SJCRH30 (cell line): ENCODE results near the gene ASXL2. TPM values are rescaled to one million over a fixed set of nuclear protein-coding genes. Genes with fewer than 3 reads are reported as not detected.
"Not testable (repeated sequence)": the region's sequence is repeated elsewhere in the genome, so short reads cannot be mapped to it uniquely, and the experiment has no call there.

Experiments
- DNase-seq, 2 experiments: peaks; one replicate each; pipeline ENCODE4 v3.0.0-alpha.2; 2015 to 2020
- H3K27ac ChIP-seq: fragments of 250-450 bp; sonication (Bioruptor Pico); 2 replicates; pipeline ENCODE4 v1.5.1; 2020; ENCODE audit warnings: mild to moderate bottlenecking, moderate library complexity
- H3K27me3 ChIP-seq: fragments of 250-450 bp; sonication (Bioruptor Pico); 2 replicates; pipeline ENCODE4 v1.5.1; 2020; ENCODE audit warnings: mild to moderate bottlenecking, moderate library complexity
- H3K36me3 ChIP-seq: fragments of 250-450 bp; sonication (Bioruptor Pico); 2 replicates; pipeline ENCODE4 v1.5.1; 2020; ENCODE audit warnings: mild to moderate bottlenecking, moderate library complexity
- H3K4me1 ChIP-seq: fragments of 250-450 bp; sonication (Bioruptor Pico); 2 replicates; pipeline ENCODE4 v1.5.1; 2020; ENCODE audit warnings: mild to moderate bottlenecking, moderate library complexity
- H3K4me3 ChIP-seq: fragments of 250-450 bp; sonication (Bioruptor Pico); 2 replicates; pipeline ENCODE4 v1.5.1; 2020; ENCODE audit warnings: mild to moderate bottlenecking, moderate library complexity
- H3K9me3 ChIP-seq: fragments of 250-450 bp; sonication (Bioruptor Pico); replicated peaks from 2 replicates; pipeline ENCODE4 v1.5.1; 2020; ENCODE audit warnings: mild to moderate bottlenecking, moderate library complexity
- total RNA-seq: library from RNA; depleted of rRNA; stranded (reverse); fragments of >200 nt; shearing (Covaris generic); gene quantifications from 2 replicates; pipeline ENCODE4 v1.2.3, GENCODE V29; 2014

Gene ASXL2
- total RNA-seq, 1 experiment from 2014 or later, result 26.7 TPM

- no peak overlapping the region for H3K27ac ChIP-seq
- no peaks in the 10 kb centered on the region for H3K4me1 ChIP-seq
- no peaks in the 10 kb centered on the region for H3K9me3 ChIP-seq
- DNase-seq, result no peak
- H3K27me3 ChIP-seq, result no peaks in the 10 kb centered on the region
- no peak overlapping the region for H3K4me3 ChIP-seq
- H3K36me3 ChIP-seq, result peaks cover 17% of the 10 kb centered on the region
Measured at GRCh38 chr2:25832897-25833296, 45.4 kb downstream of the ASXL2 start.

GRCh38 chr2:25831746-25832449, 46.4 kb downstream of the ASXL2 start:
- Histone ChIP-seq H3K36me3 (peaks cover 17% of the 10 kb centered on the region), H3K27me3 (no peaks in the 10 kb centered on the region), H3K9me3 (no peaks in the 10 kb centered on the region), H3K4me3 (no peak overlapping the region), H3K27ac (no peak overlapping the region), H3K4me1 (no peaks in the 10 kb centered on the region)
- DNase-seq, result no peak

GRCh38 chr2:25829828-25830227, 48.5 kb downstream of the ASXL2 start:
- Histone ChIP-seq H3K9me3 (no peaks in the 10 kb centered on the region), H3K4me3 (no peak overlapping the region), H3K4me1 (no peaks in the 10 kb centered on the region), H3K36me3 (peaks cover 12% of the 10 kb centered on the region), H3K27ac (no peak overlapping the region), H3K27me3 (no peaks in the 10 kb centered on the region)
- no peak for DNase-seq

GRCh38 chr2:25829377-25829704, 48.9 kb downstream of the ASXL2 start:
- H3K36me3 ChIP-seq, result peaks cover 10% of the 10 kb centered on the region
- H3K9me3 ChIP-seq, result no peaks in the 10 kb centered on the region
- H3K27me3 ChIP-seq, result no peaks in the 10 kb centered on the region
- no peaks in the 10 kb centered on the region for H3K4me1 ChIP-seq
- DNase-seq, result no peak
- no peak overlapping the region for H3K27ac ChIP-seq
- no peak overlapping the region for H3K4me3 ChIP-seq

- H3K36me3 ChIP-seq, result peaks cover 10% of the 10 kb centered on the region
- DNase-seq, H3K27me3 ChIP-seq, H3K4me1 ChIP-seq, H3K4me3 ChIP-seq, H3K27ac ChIP-seq, H3K9me3 ChIP-seq: not testable (repeated sequence)
Measured at GRCh38 chr2:25828532-25829376, 49.5 kb downstream of the ASXL2 start.

- no peaks in the 10 kb centered on the region for H3K4me1 ChIP-seq
- no peak for DNase-seq
- H3K27ac ChIP-seq, result no peak overlapping the region
- H3K36me3 ChIP-seq, result no peaks in the 10 kb centered on the region
- H3K4me3 ChIP-seq, result no peak overlapping the region
- no peaks in the 10 kb centered on the region for H3K9me3 ChIP-seq
- no peaks in the 10 kb centered on the region for H3K27me3 ChIP-seq
Measured at GRCh38 chr2:25825238-25825637, 53.0 kb downstream of the ASXL2 start.

GRCh38 chr2:25824718-25825117, 53.6 kb downstream of the ASXL2 start:
- H3K36me3 ChIP-seq, result no peaks in the 10 kb centered on the region
- no peaks in the 10 kb centered on the region for H3K4me1 ChIP-seq
- no peaks in the 10 kb centered on the region for H3K27me3 ChIP-seq
- no peak for DNase-seq
- H3K4me3 ChIP-seq, result no peak overlapping the region
- H3K9me3 ChIP-seq, result no peaks in the 10 kb centered on the region
- H3K27ac ChIP-seq, result no peak overlapping the region

- H3K27me3 ChIP-seq, result no peaks in the 10 kb centered on the region
- no peaks in the 10 kb centered on the region for H3K4me1 ChIP-seq
- H3K27ac ChIP-seq, result no peak overlapping the region
- H3K4me3 ChIP-seq, result no peak overlapping the region
- DNase-seq, result no peak
- H3K36me3 ChIP-seq, result no peaks in the 10 kb centered on the region
- no peaks in the 10 kb centered on the region for H3K9me3 ChIP-seq
Measured at GRCh38 chr2:25824216-25824615, 54.1 kb downstream of the ASXL2 start.

- Histone ChIP-seq H3K27ac (no peak overlapping the region), H3K4me1 (no peaks in the 10 kb centered on the region), H3K4me3 (no peak overlapping the region), H3K9me3 (no peaks in the 10 kb centered on the region), H3K36me3 (no peaks in the 10 kb centered on the region), H3K27me3 (no peaks in the 10 kb centered on the region)
- no peak for DNase-seq
Measured at GRCh38 chr2:25822190-25823117, 55.8 kb downstream of the ASXL2 start.

- no peaks in the 10 kb centered on the region for H3K4me1 ChIP-seq
- no peak overlapping the region for H3K4me3 ChIP-seq
- no peaks in the 10 kb centered on the region for H3K36me3 ChIP-seq
- H3K27me3 ChIP-seq, result no peaks in the 10 kb centered on the region
- H3K9me3 ChIP-seq, result no peaks in the 10 kb centered on the region
- DNase-seq, result peak in 1 of 2 experiments; percentile 29
- H3K27ac ChIP-seq, result no peak overlapping the region
Measured at GRCh38 chr2:25821225-25822056, 56.8 kb downstream of the ASXL2 start.

- no peak for DNase-seq
- Histone ChIP-seq H3K36me3 (no peaks in the 10 kb centered on the region), H3K4me3 (no peak overlapping the region), H3K4me1 (no peaks in the 10 kb centered on the region), H3K9me3 (no peaks in the 10 kb centered on the region), H3K27me3 (no peaks in the 10 kb centered on the region), H3K27ac (no peak overlapping the region)
Measured at GRCh38 chr2:25819597-25820039, 58.7 kb downstream of the ASXL2 start.

- Histone ChIP-seq H3K27ac (no peak overlapping the region), H3K9me3 (no peaks in the 10 kb centered on the region), H3K36me3 (no peaks in the 10 kb centered on the region), H3K4me1 (peaks cover 8% of the 10 kb centered on the region), H3K4me3 (no peak overlapping the region), H3K27me3 (no peaks in the 10 kb centered on the region)
- DNase-seq, result no peak
Measured at GRCh38 chr2:25817630-25818029, 60.7 kb downstream of the ASXL2 start.

- DNase-seq, result no peak
- Histone ChIP-seq H3K4me3 (no peak overlapping the region), H3K4me1 (peaks cover 9% of the 10 kb centered on the region), H3K9me3 (no peaks in the 10 kb centered on the region), H3K27me3 (no peaks in the 10 kb centered on the region), H3K36me3 (no peaks in the 10 kb centered on the region), H3K27ac (no peak overlapping the region)
Measured at GRCh38 chr2:25817006-25817405, 61.3 kb downstream of the ASXL2 start.

- Histone ChIP-seq H3K36me3 (peaks cover 4% of the 10 kb centered on the region), H3K27ac (no peak overlapping the region), H3K4me3 (no peak overlapping the region), H3K9me3 (no peaks in the 10 kb centered on the region), H3K4me1 (peaks cover 9% of the 10 kb centered on the region), H3K27me3 (no peaks in the 10 kb centered on the region)
- DNase-seq, result no peak
Measured at GRCh38 chr2:25816249-25816648, 62.0 kb downstream of the ASXL2 start.
